Smooth muscle cell (in vitro differentiated cells): ENCODE data around the gene ZC3HAV1L. TPM values are rescaled to one million over a fixed set of nuclear protein-coding genes. Genes with fewer than 3 reads are reported as not detected.
"Not testable (repeated sequence)": the region's sequence is repeated elsewhere in the genome, so short reads cannot be mapped to it uniquely, and the experiment has no call there.

Source experiments
- DNase-seq: peaks from one replicate; lab custom pipeline; 2025; ENCODE audit not compliant: unreplicated experiment; lab: John Stamatoyannopoulos, UW
- H2AFZ ChIP-seq: fragments of 200-600 bp; sonication (generic); 2 replicates; pipeline ENCODE4 v1.6.0; 2016; ENCODE audit warnings: antibody characterized with exemption, low read depth, mild to moderate bottlenecking
- H3F3A ChIP-seq: fragments of 200-600 bp; sonication (generic); 2 replicates; pipeline ENCODE4 v1.6.0; 2017; ENCODE audit warnings: antibody characterized with exemption, low read depth
- H3K27ac ChIP-seq: fragments of 200-600 bp; sonication (generic); 2 replicates; pipeline ENCODE4 v1.5.1; 2016; ENCODE audit warnings: low read depth, mild to moderate bottlenecking
- H3K27me3 ChIP-seq: fragments of 200-600 bp; sonication (generic); 2 replicates; pipeline ENCODE4 v1.6.1; 2016; ENCODE audit warnings: low read depth, mild to moderate bottlenecking
- H3K36me3 ChIP-seq: fragments of 200-600 bp; sonication (generic); 2 replicates; pipeline ENCODE4 v1.5.1; 2016; ENCODE audit warnings: low read depth
- H3K4me1 ChIP-seq: fragments of 200-600 bp; sonication (generic); 2 replicates; pipeline ENCODE4 v1.5.1; 2016; ENCODE audit warnings: low read depth
- H3K4me2 ChIP-seq: fragments of 200-600 bp; sonication (generic); 2 replicates; pipeline ENCODE4 v1.6.0; 2016; ENCODE audit warnings: mild to moderate bottlenecking
- H3K4me3 ChIP-seq: fragments of 200-600 bp; sonication (generic); 2 replicates; pipeline ENCODE4 v1.5.1; 2016; ENCODE audit warnings: mild to moderate bottlenecking
- H3K79me2 ChIP-seq: fragments of 200-600 bp; sonication (generic); 2 replicates; pipeline ENCODE4 v1.6.0; 2016; ENCODE audit warnings: low read depth, mild to moderate bottlenecking
- H3K9ac ChIP-seq: fragments of 200-600 bp; sonication (generic); 2 replicates; pipeline ENCODE4 v1.6.0; 2016; ENCODE audit warnings: low read depth
- H3K9me3 ChIP-seq: fragments of 200-600 bp; sonication (generic); replicated peaks from 2 replicates; pipeline ENCODE4 v1.5.1; 2016; ENCODE audit warnings: low read depth
- H4K20me1 ChIP-seq: fragments of 200-600 bp; sonication (generic); 2 replicates; pipeline ENCODE4 v1.6.0; 2016; ENCODE audit warnings: low read depth
- CTCF ChIP-seq: fragments of 200-600 bp; sonication (generic); IDR thresholded peaks from 2 replicates; pipeline ENCODE4 v1.5.1; 2017; ENCODE audit warnings: borderline replicate concordance, mild to moderate bottlenecking, antibody characterized with exemption; ENCODE audit not compliant: insufficient read depth, poor library complexity, severe bottlenecking
- WGBS: methylation state at CpG from one replicate; pipeline ENCODE4 v1.1.7; 2016; ENCODE audit warnings: low lambda C conversion rate; 5-methylcytosine and 5-hydroxymethylcytosine counted together
- polyA plus RNA-seq: library from polyadenylated mRNA; unstranded; fragments of >200 nt; fragmentation: Nextera tagmentation; extraction: Ambion mirVana; gene quantifications from 2 replicates; pipeline ENCODE4 v1.2.1, GENCODE V29; 2016
- total RNA-seq: library from RNA; depleted of rRNA; stranded (reverse); fragments of >200 nt; gene quantifications from 2 replicates; pipeline ENCODE4 v1.2.3, GENCODE V29; 2014

The ZC3HAV1L gene
- total and polyA plus RNA-seq, 2 experiments from 2014 or later = 17.0 to 47.2 TPM

GRCh38 chr7:138978541-138979184 is 57.2 kb downstream of the ZC3HAV1L start:
- Histone ChIP-seq H3K4me3 (no peak overlapping the region), H3K4me2 (no peak overlapping the region), H3K9ac (no peak overlapping the region), H2AFZ (no peak overlapping the region), H3K27me3 (no peaks in the 10 kb centered on the region), H3K79me2 (peaks cover 39% of the 10 kb centered on the region), H3F3A (no peaks in the 10 kb centered on the region), H3K36me3 (no peaks in the 10 kb centered on the region), H4K20me1 (peaks cover 43% of the 10 kb centered on the region), H3K27ac (no peak overlapping the region), H3K4me1 (peaks cover 12% of the 10 kb centered on the region), H3K9me3 (no peaks in the 10 kb centered on the region)
- 82% methylated on average over 6 of the region's 6 CpGs for WGBS
- no peak for DNase-seq
- no peak for TF ChIP-seq CTCF

- not testable (repeated sequence) for H3K9ac ChIP-seq, DNase-seq, H3F3A ChIP-seq, H2AFZ ChIP-seq, H3K4me2 ChIP-seq, H3K27me3 ChIP-seq, H3K36me3 ChIP-seq, H3K27ac ChIP-seq, H3K4me3 ChIP-seq, H3K9me3 ChIP-seq
- peaks cover 50% of the 10 kb centered on the region for H3K79me2 ChIP-seq
- peaks cover 12% of the 10 kb centered on the region for H3K4me1 ChIP-seq
- 75% methylated on average over 11 of the region's 11 CpGs for WGBS
- peaks cover 48% of the 10 kb centered on the region for H4K20me1 ChIP-seq
Measured at GRCh38 chr7:138976161-138976560, 59.7 kb downstream of the ZC3HAV1L start.

Other genes starting within 250 kb of the ZC3HAV1L start
- gene TMEM213, start 238.0 kb downstream of the ZC3HAV1L start, total RNA-seq = not detected in 2 replicates
- gene TMEM213, start 238.0 kb downstream of the ZC3HAV1L start, polyA plus RNA-seq = not detected in 2 replicates
- gene ATP6V0A4, start 237.8 kb downstream of the ZC3HAV1L start, total RNA-seq = 0.40 TPM in 1 of 2 replicates, not detected in the other
- not detected in 2 replicates for gene ATP6V0A4, start 237.8 kb downstream of the ZC3HAV1L start, polyA plus RNA-seq
- 7.1 TPM in 2 replicates for gene KIAA1549, start 54.7 kb downstream of the ZC3HAV1L start, total RNA-seq
- 4.1 and 5.9 TPM in 2 replicates for gene KIAA1549, start 54.7 kb downstream of the ZC3HAV1L start, polyA plus RNA-seq
- gene ZC3HAV1, start 73.7 kb upstream of the ZC3HAV1L start, total RNA-seq = 8.5 and 12.1 TPM in 2 replicates
- gene ZC3HAV1, start 73.7 kb upstream of the ZC3HAV1L start, polyA plus RNA-seq = 4.7 and 8.3 TPM in 2 replicates
- gene UBN2, start 195.2 kb upstream of the ZC3HAV1L start, total RNA-seq = 12.3 and 13.4 TPM in 2 replicates
- 2.5 and 4.6 TPM in 2 replicates for gene UBN2, start 195.2 kb upstream of the ZC3HAV1L start, polyA plus RNA-seq